ENCODE results near the gene DBH. TPM values are rescaled to one million over a fixed set of nuclear protein-coding genes. Genes with fewer than 3 reads are reported as not detected.

DBH gene
- total and polyA plus RNA-seq, 10 of the 15 experiments (the other 5 are each of a cell fraction or from before 2014, with no cell fraction given): not detected

DNA sequence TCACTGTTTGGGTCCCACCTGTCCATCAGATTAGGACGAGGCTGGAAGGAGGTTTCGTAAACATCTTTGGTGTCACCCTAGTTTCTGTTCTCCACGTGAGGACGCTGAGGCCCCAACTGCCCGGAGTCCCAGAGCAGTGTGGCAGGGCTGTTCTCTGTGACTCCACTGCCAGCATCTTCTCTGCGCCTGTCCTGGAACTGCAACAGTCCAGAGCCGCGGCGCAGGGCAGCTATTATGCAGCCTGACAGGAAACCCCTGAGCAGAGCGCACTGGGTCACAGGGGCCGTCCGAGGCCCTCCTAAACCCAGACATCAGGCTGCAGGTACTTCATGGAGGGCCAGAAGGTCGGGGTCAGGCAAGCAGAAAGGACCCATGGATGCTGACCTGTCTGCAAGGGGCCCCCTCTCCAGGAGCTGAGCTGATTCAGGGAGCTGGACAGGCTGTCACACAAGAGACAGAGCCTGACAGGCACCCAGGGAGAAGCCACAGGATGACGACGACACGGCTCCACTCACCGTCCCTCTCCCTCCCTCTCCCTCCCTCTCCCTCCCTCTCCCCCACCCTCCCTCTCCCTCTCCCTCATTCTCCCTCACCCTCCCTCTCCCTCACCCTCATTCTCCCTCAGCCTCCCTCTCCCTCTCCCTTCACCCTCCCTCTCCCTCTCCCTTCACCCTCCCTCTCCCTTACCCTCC lies 31.7 kb downstream of the DBH start:
- ChIA-PET SMC1A (ENCODE audit: uncharacterized antibody, unreplicated experiment) (no interaction called here), POLR2A (no interaction called here), RAD21 (ENCODE audit: unreplicated experiment) (no interaction called here), CTCF (no interaction called here)
- no peak overlapping the region for H3K4me3 ChIP-seq
- H3K36me3 ChIP-seq (ENCODE audit: control insufficient read depth in 2 of 2, insufficient read depth in 2 of 2, low read length in 1 of 2): no peaks in the 10 kb centered on the region
- in situ Hi-C loops (cut with MboI) (no loop called here), intact Hi-C loops (cut with micrococcal nuclease; ENCODE audit: unreplicated experiment) (no loop called here)
- no peaks in the 10 kb centered on the region for H4K20me1 ChIP-seq (ENCODE audit: control insufficient read depth, insufficient read depth)
- no peaks in the 10 kb centered on the region for H3K4me1 ChIP-seq (ENCODE audit: control insufficient read depth, insufficient read depth, low read length)
- H3K4me2 ChIP-seq (ENCODE audit: control insufficient read depth, insufficient read depth): no peak overlapping the region
- DNase-seq (ENCODE audit: low read depth, low spot score) (no peak), FAIRE-seq (no peak), ATAC-seq (no peak)
- H3K9ac ChIP-seq (ENCODE audit: control insufficient read depth, insufficient read depth, low read length): no peak overlapping the region
- no peaks in the 10 kb centered on the region for H3K9me3 ChIP-seq (replicated peaks; ENCODE audit: control insufficient read depth, insufficient read depth, low read length)
- WGBS (ENCODE audit: insufficient coverage, insufficient replicate concordance, low lambda C conversion rate, missing lambda C conversion rate): 41% methylated on average over 13 of the region's 17 CpGs
- no peak overlapping the region for H3K27ac ChIP-seq (ENCODE audit: control insufficient read depth, insufficient read depth)
- H3K79me2 ChIP-seq (ENCODE audit: control insufficient read depth, insufficient read depth, low read length): no peaks in the 10 kb centered on the region
- H2AFZ ChIP-seq (ENCODE audit: control insufficient read depth, low read depth, low read length): no peak overlapping the region
- no peaks in the 10 kb centered on the region; a peak in 1 of 4 replicates for H3K27me3 ChIP-seq (replicated peaks in 1 of 2; ENCODE audit: control insufficient read depth in 2 of 2, insufficient read depth in 2 of 2, low read length in 1 of 2)
- BruUV-seq (replicated peaks): no TSS peak
- no peak for TF ChIP-seq SIN3A (IDR thresholded peaks at IDR 0.05; ENCODE audit: low read depth, low read length)
- TF ChIP-seq ETV6 (conservative IDR thresholded peaks at IDR 0.05 in 1 of 2, IDR thresholded peaks at IDR 0.05 in 1 of 2; ENCODE audit: borderline replicate concordance in 1 of 2, low read depth in 1 of 2): no peak
- TF ChIP-seq ZNF207 (IDR thresholded peaks at IDR 0.05; ENCODE audit: borderline replicate concordance): no peak
- no peak for TF ChIP-seq JUND (IDR thresholded peaks at IDR 0.05; ENCODE audit: low read depth, low read length)
- no peak for TF ChIP-seq SPI1 (IDR thresholded peaks at IDR 0.05; ENCODE audit: borderline replicate concordance, insufficient read depth, low read depth, low read length)
- TF ChIP-seq RFX5 (IDR thresholded peaks at IDR 0.05; ENCODE audit: low read depth, low read length): no peak
- TF ChIP-seq TARDBP (IDR thresholded peaks at IDR 0.05; ENCODE audit: borderline replicate concordance): no peak
- TF ChIP-seq, protein P1, sequence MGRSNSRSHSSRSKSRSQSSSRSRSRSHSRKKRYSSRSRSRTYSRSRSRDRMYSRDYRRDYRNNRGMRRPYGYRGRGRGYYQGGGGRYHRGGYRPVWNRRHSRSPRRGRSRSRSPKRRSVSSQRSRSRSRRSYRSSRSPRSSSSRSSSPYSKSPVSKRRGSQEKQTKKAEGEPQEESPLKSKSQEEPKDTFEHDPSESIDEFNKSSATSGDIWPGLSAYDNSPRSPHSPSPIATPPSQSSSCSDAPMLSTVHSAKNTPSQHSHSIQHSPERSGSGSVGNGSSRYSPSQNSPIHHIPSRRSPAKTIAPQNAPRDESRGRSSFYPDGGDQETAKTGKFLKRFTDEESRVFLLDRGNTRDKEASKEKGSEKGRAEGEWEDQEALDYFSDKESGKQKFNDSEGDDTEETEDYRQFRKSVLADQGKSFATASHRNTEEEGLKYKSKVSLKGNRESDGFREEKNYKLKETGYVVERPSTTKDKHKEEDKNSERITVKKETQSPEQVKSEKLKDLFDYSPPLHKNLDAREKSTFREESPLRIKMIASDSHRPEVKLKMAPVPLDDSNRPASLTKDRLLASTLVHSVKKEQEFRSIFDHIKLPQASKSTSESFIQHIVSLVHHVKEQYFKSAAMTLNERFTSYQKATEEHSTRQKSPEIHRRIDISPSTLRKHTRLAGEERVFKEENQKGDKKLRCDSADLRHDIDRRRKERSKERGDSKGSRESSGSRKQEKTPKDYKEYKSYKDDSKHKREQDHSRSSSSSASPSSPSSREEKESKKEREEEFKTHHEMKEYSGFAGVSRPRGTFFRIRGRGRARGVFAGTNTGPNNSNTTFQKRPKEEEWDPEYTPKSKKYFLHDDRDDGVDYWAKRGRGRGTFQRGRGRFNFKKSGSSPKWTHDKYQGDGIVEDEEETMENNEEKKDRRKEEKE (IDR thresholded peaks at IDR 0.05): no peak
- no peak for TF ChIP-seq PKNOX1 (IDR thresholded peaks at IDR 0.05)
- TF ChIP-seq, protein P2, sequence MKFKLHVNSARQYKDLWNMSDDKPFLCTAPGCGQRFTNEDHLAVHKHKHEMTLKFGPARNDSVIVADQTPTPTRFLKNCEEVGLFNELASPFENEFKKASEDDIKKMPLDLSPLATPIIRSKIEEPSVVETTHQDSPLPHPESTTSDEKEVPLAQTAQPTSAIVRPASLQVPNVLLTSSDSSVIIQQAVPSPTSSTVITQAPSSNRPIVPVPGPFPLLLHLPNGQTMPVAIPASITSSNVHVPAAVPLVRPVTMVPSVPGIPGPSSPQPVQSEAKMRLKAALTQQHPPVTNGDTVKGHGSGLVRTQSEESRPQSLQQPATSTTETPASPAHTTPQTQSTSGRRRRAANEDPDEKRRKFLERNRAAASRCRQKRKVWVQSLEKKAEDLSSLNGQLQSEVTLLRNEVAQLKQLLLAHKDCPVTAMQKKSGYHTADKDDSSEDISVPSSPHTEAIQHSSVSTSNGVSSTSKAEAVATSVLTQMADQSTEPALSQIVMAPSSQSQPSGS (IDR thresholded peaks at IDR 0.05; ENCODE audit: low read length): no peak
- TF ChIP-seq CREM (IDR thresholded peaks at IDR 0.05; ENCODE audit: low read depth): no peak
- no peak for TF ChIP-seq MAX (IDR thresholded peaks at IDR 0.05; ENCODE audit: low read depth, low read length)
- TF ChIP-seq BMI1 (IDR thresholded peaks at IDR 0.05; ENCODE audit: borderline replicate concordance): no peak
- TF ChIP-seq ZZZ3 (IDR thresholded peaks at IDR 0.05; ENCODE audit: control insufficient read depth, insufficient read length, low read depth): no peak
- no peak for TF ChIP-seq MYB (IDR thresholded peaks at IDR 0.05; ENCODE audit: borderline replicate concordance, low read depth, low read length)
